Measurements from ENCODE around the gene GRHPR.

The GRHPR gene

DNA sequence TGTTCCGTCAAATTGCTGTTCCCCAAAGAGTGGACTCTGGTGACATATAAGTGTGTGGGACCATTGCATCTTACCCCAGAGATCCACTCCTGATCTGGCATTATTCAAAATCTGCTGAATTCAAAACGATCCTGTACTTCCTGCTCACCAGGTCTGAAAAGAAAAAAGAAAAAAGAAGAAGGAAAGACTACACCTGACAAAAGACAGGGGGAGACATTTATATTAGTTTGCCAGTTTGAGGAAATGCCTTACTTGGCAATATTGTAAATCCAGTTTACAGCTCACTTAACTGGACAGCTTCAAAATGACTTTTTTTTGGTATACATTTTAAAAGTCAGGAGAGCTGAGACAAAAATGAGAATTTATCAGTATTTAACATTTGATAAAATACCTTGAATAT lies 15.0 kb upstream of the GRHPR start:
- DNase-seq (ENCODE audit: low read depth), result no peak
- TF ChIP-seq, protein P1, sequence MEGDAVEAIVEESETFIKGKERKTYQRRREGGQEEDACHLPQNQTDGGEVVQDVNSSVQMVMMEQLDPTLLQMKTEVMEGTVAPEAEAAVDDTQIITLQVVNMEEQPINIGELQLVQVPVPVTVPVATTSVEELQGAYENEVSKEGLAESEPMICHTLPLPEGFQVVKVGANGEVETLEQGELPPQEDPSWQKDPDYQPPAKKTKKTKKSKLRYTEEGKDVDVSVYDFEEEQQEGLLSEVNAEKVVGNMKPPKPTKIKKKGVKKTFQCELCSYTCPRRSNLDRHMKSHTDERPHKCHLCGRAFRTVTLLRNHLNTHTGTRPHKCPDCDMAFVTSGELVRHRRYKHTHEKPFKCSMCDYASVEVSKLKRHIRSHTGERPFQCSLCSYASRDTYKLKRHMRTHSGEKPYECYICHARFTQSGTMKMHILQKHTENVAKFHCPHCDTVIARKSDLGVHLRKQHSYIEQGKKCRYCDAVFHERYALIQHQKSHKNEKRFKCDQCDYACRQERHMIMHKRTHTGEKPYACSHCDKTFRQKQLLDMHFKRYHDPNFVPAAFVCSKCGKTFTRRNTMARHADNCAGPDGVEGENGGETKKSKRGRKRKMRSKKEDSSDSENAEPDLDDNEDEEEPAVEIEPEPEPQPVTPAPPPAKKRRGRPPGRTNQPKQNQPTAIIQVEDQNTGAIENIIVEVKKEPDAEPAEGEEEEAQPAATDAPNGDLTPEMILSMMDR (IDR thresholded peaks at IDR 0.05; ENCODE audit: insufficient read depth, low read depth, low read length, missing control alignments), result peak; percentile 33
- no peak overlapping the region for H3K4me3 ChIP-seq (ENCODE audit: low read length)

GRCh38 chr9:37408933-37409710 lies 13.4 kb upstream of the GRHPR start:
- TF ChIP-seq, protein P1 (IDR thresholded peaks at IDR 0.05; ENCODE audit: insufficient read depth, low read depth, low read length, missing control alignments), result no peak
- no peak for DNase-seq (ENCODE audit: low read depth)
- H3K4me3 ChIP-seq (ENCODE audit: low read length), result no peak overlapping the region

DNA sequence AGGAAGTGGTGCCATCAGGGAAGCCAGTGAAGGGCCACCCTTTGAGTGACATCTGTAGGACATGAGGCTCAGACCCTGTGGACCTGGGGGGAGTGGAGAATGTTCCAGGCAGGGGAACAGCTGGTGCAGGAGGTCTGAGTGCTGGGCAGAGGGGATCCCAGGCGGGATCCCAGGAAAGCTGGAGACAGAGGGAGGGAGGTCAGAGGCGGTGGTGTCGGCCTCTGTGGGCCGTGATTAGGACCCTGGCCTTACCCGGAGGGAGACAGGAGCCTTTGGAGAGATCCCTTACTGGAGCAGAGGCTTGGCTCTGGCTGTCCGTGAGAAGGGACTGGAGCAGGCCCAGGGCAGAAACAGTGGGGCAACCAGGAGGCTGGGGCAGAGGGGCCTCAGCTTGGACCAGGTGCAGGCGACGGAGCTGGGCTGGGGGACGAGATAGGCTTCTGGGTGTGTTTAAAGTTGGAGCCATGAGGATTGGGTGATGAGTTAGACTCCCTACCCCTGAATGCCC lies 12.1 kb upstream of the GRHPR start:
- DNase-seq (ENCODE audit: low read depth), result no peak
- H3K4me3 ChIP-seq (ENCODE audit: low read length), result no peak overlapping the region
- TF ChIP-seq, protein P1 (IDR thresholded peaks at IDR 0.05; ENCODE audit: insufficient read depth, low read depth, low read length, missing control alignments), result no peak

DNA sequence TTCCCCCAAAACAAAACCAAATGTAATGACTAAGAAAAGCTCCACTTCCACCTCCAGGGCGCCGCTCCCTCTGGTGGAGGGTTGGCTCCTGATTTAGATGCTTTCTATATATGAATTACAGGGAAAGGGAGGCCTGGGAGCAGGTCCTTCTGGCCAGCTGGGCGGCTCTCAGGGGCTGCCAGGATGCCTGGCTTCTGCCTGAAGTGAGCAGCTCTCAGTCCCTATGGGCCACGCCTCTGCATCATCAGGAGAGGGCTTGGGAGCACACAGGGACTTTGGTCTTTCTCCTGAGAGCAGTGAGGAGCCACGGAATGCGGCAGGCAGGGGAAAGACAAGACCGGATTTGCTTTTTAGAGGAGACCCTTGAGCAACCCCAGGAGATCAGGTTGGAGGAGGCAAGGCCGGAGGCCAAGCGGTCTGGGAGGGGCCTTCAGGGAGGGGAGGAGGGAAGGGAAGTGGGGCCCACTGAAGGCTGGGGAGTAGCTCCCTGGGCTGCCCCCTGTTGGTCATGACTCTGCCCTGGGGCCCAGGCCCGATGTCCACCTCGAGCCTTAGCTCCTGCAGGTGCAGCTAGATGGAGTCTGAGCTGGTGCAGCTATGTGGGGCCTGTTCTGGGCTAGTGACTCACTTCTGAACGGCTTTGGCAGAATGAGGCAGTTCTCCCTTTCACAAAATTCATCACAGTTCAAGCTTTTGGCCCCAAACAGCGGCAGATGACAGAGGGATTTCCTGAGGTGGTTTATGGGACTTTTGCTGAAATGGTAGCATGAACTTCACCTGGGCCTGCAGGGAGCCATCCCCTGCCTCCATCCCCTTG lies 11.3 kb upstream of the GRHPR start:
- TF ChIP-seq, protein P1 (IDR thresholded peaks at IDR 0.05; ENCODE audit: insufficient read depth, low read depth, low read length, missing control alignments), result peak; percentile 41
- no peak for DNase-seq (ENCODE audit: low read depth)
- H3K4me3 ChIP-seq (ENCODE audit: low read length), result no peak overlapping the region

- TF ChIP-seq, protein P1 (IDR thresholded peaks at IDR 0.05; ENCODE audit: insufficient read depth, low read depth, low read length, missing control alignments), result no peak
- no peak overlapping the region for H3K4me3 ChIP-seq (ENCODE audit: low read length)
- peak; percentile 54 for DNase-seq (ENCODE audit: low read depth)
Observed at GRCh38 chr9:37412431-37413151, 9.9 kb upstream of the GRHPR start.

- H3K4me3 ChIP-seq (ENCODE audit: low read length), result no peak overlapping the region
- peak; percentile 26 for DNase-seq (ENCODE audit: low read depth)
- TF ChIP-seq, protein P1 (IDR thresholded peaks at IDR 0.05; ENCODE audit: insufficient read depth, low read depth, low read length, missing control alignments), result no peak
Observed at GRCh38 chr9:37413311-37413710, 9.2 kb upstream of the GRHPR start.

Data from epithelial cell of esophagus (primary cell).